ENCODE results near the gene PTPRU. TPM values are rescaled to one million over a fixed set of nuclear protein-coding genes. Genes with fewer than 3 reads are reported as not detected.

PTPRU gene
- total RNA-seq, 1 experiment from 2014 or later: 6.8 TPM

GRCh38 chr1:29197590-29197924 is 38.8 kb upstream of the PTPRU start:
- H3K27me3 ChIP-seq (replicated peaks; ENCODE audit: insufficient read depth, low read depth, low read length, poor library complexity): no peaks in the 10 kb centered on the region
- H3K27ac ChIP-seq (ENCODE audit: low read depth, low read length, poor library complexity, severe bottlenecking): no peak overlapping the region
- H3K36me3 ChIP-seq (ENCODE audit: insufficient read depth, low read length, poor library complexity, severe bottlenecking): peaks cover 22% of the 10 kb centered on the region
- peak; percentile 49 for TF ChIP-seq CTCF (conservative IDR thresholded peaks at IDR 0.05; ENCODE audit: low read depth, low read length)
- no peak for TF ChIP-seq EZH2 (IDR thresholded peaks at IDR 0.05; ENCODE audit: borderline replicate concordance, low read depth, low read length, poor library complexity, severe bottlenecking)
- CTCF ChIA-PET: interaction anchor here (0.5 to 1.5 kb wide), 3 partner anchors 15 to 316 kb away, joined by 4 to 15 read pairs (median 5); partner anchors contain the start of gene SRSF4
- peaks cover 6% of the 10 kb centered on the region for H3K4me1 ChIP-seq (ENCODE audit: insufficient read depth, low read length, poor library complexity, severe bottlenecking)
- no peaks in the 10 kb centered on the region for H3K9me3 ChIP-seq (ENCODE audit: low read depth, low read length, poor library complexity, severe bottlenecking)
- POLR2A ChIA-PET (ENCODE audit: low non-redundant PET): no interaction called here
- peak; percentile 45 for DNase-seq (ENCODE audit: low spot score)
- BruUV-seq (replicated peaks): no TSS peak
- H3K4me3 ChIP-seq (ENCODE audit: low read depth, low read length, poor library complexity, severe bottlenecking): no peak overlapping the region
- intact Hi-C loops (cut with micrococcal nuclease; ENCODE audit: unreplicated experiment): no loop called here

GRCh38 chr1:29197993-29198392 is 38.3 kb upstream of the PTPRU start:
- no peak for TF ChIP-seq CTCF (conservative IDR thresholded peaks at IDR 0.05; ENCODE audit: low read depth, low read length)
- TF ChIP-seq EZH2 (IDR thresholded peaks at IDR 0.05; ENCODE audit: borderline replicate concordance, low read depth, low read length, poor library complexity, severe bottlenecking): no peak
- H3K4me3 ChIP-seq (ENCODE audit: low read depth, low read length, poor library complexity, severe bottlenecking): no peak overlapping the region
- H3K9me3 ChIP-seq (ENCODE audit: low read depth, low read length, poor library complexity, severe bottlenecking): no peaks in the 10 kb centered on the region
- no peaks in the 10 kb centered on the region for H3K27me3 ChIP-seq (replicated peaks; ENCODE audit: insufficient read depth, low read depth, low read length, poor library complexity)
- no peak overlapping the region for H3K27ac ChIP-seq (ENCODE audit: low read depth, low read length, poor library complexity, severe bottlenecking)
- H3K36me3 ChIP-seq (ENCODE audit: insufficient read depth, low read length, poor library complexity, severe bottlenecking): peaks cover 22% of the 10 kb centered on the region
- DNase-seq (ENCODE audit: low spot score): no peak
- BruUV-seq (replicated peaks): no TSS peak
- intact Hi-C loops (cut with micrococcal nuclease; ENCODE audit: unreplicated experiment): no loop called here
- H3K4me1 ChIP-seq (ENCODE audit: insufficient read depth, low read length, poor library complexity, severe bottlenecking): peaks cover 8% of the 10 kb centered on the region
- POLR2A ChIA-PET (ENCODE audit: low non-redundant PET): no interaction called here
- CTCF ChIA-PET: interaction anchor here (1.0 to 1.5 kb wide), 2 partner anchors 16 to 316 kb away, joined by 5 to 15 read pairs; partner anchors contain the start of gene SRSF4

GRCh38 chr1:29200906-29201594 is 35.3 kb upstream of the PTPRU start:
- Histone ChIP-seq H3K4me3 (ENCODE audit: low read depth, low read length, poor library complexity, severe bottlenecking) (no peak overlapping the region), H3K27me3 (replicated peaks; ENCODE audit: insufficient read depth, low read depth, low read length, poor library complexity) (no peaks in the 10 kb centered on the region), H3K27ac (ENCODE audit: low read depth, low read length, poor library complexity, severe bottlenecking) (peak overlapping the region; percentile 1), H3K36me3 (ENCODE audit: insufficient read depth, low read length, poor library complexity, severe bottlenecking) (peaks cover 20% of the 10 kb centered on the region), H3K4me1 (ENCODE audit: insufficient read depth, low read length, poor library complexity, severe bottlenecking) (peaks cover 8% of the 10 kb centered on the region), H3K9me3 (ENCODE audit: low read depth, low read length, poor library complexity, severe bottlenecking) (no peaks in the 10 kb centered on the region)
- BruUV-seq (replicated peaks): no TSS peak
- POLR2A ChIA-PET (ENCODE audit: low non-redundant PET): no interaction called here
- DNase-seq (ENCODE audit: low spot score): no peak
- intact Hi-C loops (cut with micrococcal nuclease; ENCODE audit: unreplicated experiment): no loop called here
- CTCF ChIA-PET: interaction anchor here (2.8 kb wide), 1 partner anchor 319 kb away, joined by 38 read pairs; no protein-coding TSS in a partner anchor
- TF ChIP-seq EZH2 (IDR thresholded peaks at IDR 0.05; ENCODE audit: borderline replicate concordance, low read depth, low read length, poor library complexity, severe bottlenecking) (no peak), CTCF (conservative IDR thresholded peaks at IDR 0.05; ENCODE audit: low read depth, low read length) (no peak)

All from A673 (cell line).